ENCODE results near the gene PGGT1B.
"Not testable (repeated sequence)": the region's sequence is repeated elsewhere in the genome, so short reads cannot be mapped to it uniquely, and the experiment has no call there.

The PGGT1B gene

DNA sequence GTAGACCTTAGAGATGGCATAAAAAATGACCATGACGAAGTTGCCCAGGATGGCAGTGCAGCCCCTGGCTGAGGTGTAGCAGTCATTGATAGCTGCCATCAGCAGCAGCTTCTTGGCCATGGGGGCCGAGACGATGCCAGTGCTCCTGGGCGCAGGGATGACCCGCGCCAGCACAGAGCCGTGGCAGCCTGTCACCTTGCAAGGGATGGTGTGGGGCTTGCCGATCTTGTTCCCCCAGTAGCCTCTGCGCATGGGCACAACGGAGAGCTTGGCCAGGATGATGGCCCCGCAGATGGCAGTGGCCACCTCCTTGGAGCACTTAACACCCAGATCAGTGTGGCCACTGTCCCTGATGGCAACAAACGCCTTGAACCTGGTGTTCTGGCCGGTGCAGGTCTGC lies 2.1 kb upstream of the PGGT1B start:
- TF ChIP-seq, protein P1, sequence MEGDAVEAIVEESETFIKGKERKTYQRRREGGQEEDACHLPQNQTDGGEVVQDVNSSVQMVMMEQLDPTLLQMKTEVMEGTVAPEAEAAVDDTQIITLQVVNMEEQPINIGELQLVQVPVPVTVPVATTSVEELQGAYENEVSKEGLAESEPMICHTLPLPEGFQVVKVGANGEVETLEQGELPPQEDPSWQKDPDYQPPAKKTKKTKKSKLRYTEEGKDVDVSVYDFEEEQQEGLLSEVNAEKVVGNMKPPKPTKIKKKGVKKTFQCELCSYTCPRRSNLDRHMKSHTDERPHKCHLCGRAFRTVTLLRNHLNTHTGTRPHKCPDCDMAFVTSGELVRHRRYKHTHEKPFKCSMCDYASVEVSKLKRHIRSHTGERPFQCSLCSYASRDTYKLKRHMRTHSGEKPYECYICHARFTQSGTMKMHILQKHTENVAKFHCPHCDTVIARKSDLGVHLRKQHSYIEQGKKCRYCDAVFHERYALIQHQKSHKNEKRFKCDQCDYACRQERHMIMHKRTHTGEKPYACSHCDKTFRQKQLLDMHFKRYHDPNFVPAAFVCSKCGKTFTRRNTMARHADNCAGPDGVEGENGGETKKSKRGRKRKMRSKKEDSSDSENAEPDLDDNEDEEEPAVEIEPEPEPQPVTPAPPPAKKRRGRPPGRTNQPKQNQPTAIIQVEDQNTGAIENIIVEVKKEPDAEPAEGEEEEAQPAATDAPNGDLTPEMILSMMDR (IDR thresholded peaks at IDR 0.05; ENCODE audit: low read depth, low read length, missing control alignments): no peak
- H3K4me3 ChIP-seq (ENCODE audit: low read depth, low read length): no peak overlapping the region
- DNase-seq (ENCODE audit: low read depth): no peak

GRCh38 chr5:115263078-115263380 lies 352 bp upstream of the PGGT1B start:
- no peak for DNase-seq (ENCODE audit: low read depth)
- H3K4me3 ChIP-seq (ENCODE audit: low read depth, low read length): peak overlapping the region; percentile 83
- TF ChIP-seq, protein P1 (IDR thresholded peaks at IDR 0.05; ENCODE audit: low read depth, low read length, missing control alignments): no peak

GRCh38 chr5:115262011-115262320 lies 711 bp downstream of the PGGT1B start:
- no peak for DNase-seq (ENCODE audit: low read depth)
- H3K4me3 ChIP-seq (ENCODE audit: low read depth, low read length): peak overlapping the region; percentile 83
- TF ChIP-seq, protein P1 (IDR thresholded peaks at IDR 0.05; ENCODE audit: low read depth, low read length, missing control alignments): no peak

DNA sequence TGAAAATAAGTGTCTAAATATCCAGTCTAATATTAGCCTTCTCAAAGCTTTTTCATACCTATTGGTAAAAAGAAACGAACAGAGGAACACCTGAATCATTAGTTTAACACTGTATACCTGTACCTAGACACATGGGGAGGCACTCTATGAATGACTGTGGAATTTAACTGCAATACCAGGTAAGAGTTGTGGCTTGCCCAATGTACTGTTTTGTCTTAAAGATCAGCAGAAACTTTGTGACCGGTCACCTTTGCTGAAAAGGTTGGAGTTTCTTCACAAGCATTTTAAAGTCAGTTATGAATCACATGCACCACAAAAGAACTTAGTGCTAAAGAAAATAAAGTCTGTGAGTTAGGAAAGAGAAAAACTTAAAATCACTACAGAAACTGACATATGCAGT lies 2.4 kb downstream of the PGGT1B start:
- TF ChIP-seq, protein P1 (IDR thresholded peaks at IDR 0.05; ENCODE audit: low read depth, low read length, missing control alignments): no peak
- no peak for DNase-seq (ENCODE audit: low read depth)
- no peak overlapping the region for H3K4me3 ChIP-seq (ENCODE audit: low read depth, low read length)

GRCh38 chr5:115257981-115258380 lies 4.7 kb downstream of the PGGT1B start:
- TF ChIP-seq, protein P1 (IDR thresholded peaks at IDR 0.05; ENCODE audit: low read depth, low read length, missing control alignments): no peak
- H3K4me3 ChIP-seq (ENCODE audit: low read depth, low read length): no peak overlapping the region
- no peak for DNase-seq (ENCODE audit: low read depth)

- not testable (repeated sequence) for H3K4me3 ChIP-seq (ENCODE audit: low read depth, low read length); DNase-seq (ENCODE audit: low read depth)
Observed at GRCh38 chr5:115249379-115249778, 13.3 kb downstream of the PGGT1B start.

DNA sequence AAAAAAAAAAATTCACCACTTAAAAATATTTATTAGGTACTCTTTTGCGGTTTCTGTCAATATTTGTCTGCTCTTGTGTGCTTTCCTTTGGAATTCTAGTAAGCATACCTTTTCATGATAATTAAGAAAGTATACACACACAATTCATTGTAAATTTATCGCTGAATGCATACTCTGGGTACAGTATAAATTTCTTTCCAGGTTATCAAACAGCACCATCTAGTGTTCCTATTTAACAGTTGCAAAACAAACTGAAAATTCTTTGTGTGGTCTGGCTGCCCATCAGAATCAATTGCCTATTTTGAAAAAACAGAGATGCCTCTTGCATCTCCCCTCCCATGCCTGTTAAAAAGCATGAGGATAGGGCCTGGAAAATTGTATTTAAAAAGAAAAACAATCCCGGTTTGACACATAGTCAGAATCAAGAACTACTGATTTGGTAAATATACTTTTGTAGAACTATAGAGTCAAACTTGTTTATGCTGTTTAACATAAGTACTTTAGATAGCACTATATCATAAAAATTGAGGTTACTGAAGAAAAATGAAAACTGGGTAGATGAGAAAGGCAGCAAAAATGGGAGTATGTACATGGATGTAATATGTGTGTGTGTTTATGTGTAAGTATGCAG lies 16.2 kb downstream of the PGGT1B start:
- no peak for DNase-seq (ENCODE audit: low read depth)
- TF ChIP-seq, protein P1 (IDR thresholded peaks at IDR 0.05; ENCODE audit: low read depth, low read length, missing control alignments): peak; percentile 48
- H3K4me3 ChIP-seq (ENCODE audit: low read depth, low read length): no peak overlapping the region
